Stimulated activated CD8-positive, alpha-beta memory T cell treated with anti-CD3 and anti-CD28 coated beads, Interleukin-7, amount 100 ng/mL, for 24 hours (primary cell): ENCODE measurements around the gene PTK7.

Source experiments
- DNase-seq: peaks from one replicate; pipeline ENCODE4 v3.0.0-alpha.2; 2020; ENCODE audit warnings: low read depth

PTK7 gene

DNA sequence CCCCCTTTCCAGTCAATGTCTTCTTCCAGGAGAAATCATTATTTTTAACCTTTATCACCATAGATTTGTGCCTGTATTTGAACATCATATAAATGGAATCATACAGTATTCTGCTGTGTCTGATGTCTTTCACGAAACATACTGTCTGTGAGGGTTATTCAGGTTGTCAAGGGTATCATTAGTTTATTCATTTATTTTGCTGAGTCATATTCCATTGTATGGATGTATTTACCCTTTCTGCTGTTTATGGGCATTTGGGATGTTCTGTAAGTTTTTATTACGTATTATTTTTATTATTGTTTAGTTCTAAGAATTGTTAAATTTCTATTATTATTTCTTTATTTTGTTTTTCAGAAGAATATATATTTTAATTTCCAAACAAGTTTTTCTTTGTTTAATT lies 131.2 kb downstream of the PTK7 start:
- DNase-seq, result no peak
